Lower leg skin (tissue), 4 donors: ENCODE measurements around the gene MPIG6B. TPM values are rescaled to one million over a fixed set of nuclear protein-coding genes. Genes with fewer than 3 reads are reported as not detected.
"Not testable (repeated sequence)": the region's sequence is repeated elsewhere in the genome, so short reads cannot be mapped to it uniquely, and the experiment has no call there.

ENCODE experiments used
- DNase-seq, 2 donors: peaks; one replicate each; pipeline ENCODE4 v3.0.0-alpha.2; 2019; ENCODE audit warnings: low spot score in 2 of 2
- H3K4me3 ChIP-seq: fragments of 200-600 bp; sonication (generic); 2 replicates; pipeline ENCODE4 v1.5.1; 2017; ENCODE audit warnings: mild to moderate bottlenecking, low read depth; ENCODE audit not compliant: poor library complexity, severe bottlenecking
- POLR2A ChIP-seq, 2 donors: fragments of 450-650 bp; IDR thresholded peaks; one replicate each; pipeline ENCODE4 v1.6.1; 2016 to 2017; ENCODE audit warnings: antibody characterized with exemption in 2 of 2, mild to moderate bottlenecking in 1 of 2, moderate library complexity in 1 of 2
- WGBS, 2 donors: methylation state at CpG; one replicate each; pipeline ENCODE4 v1.1.5; 2018; 5-methylcytosine and 5-hydroxymethylcytosine counted together
- intact Hi-C: fragments of 100-400 bp; cut with DNase I; formaldehyde crosslinking; loops from one replicate; pipeline ENCODE4 v1.15.0; 2023; ENCODE audit warnings: low total_unique reads
- total RNA-seq, 4 donors: library from RNA; depleted of rRNA; stranded (reverse); fragments of >200 nt; gene quantifications; one replicate each; pipeline ENCODE4 v1.1.0, GENCODE V29; 2016
- TF ChIP-seq, protein P1 (sequence below), 3 donors: fragments of 450-650 bp; IDR thresholded peaks; one replicate each; pipeline ENCODE4 v1.5.1; 2016; ENCODE audit warnings: antibody characterized with exemption in 3 of 3, mild to moderate bottlenecking in 3 of 3, moderate library complexity in 2 of 3

Gene MPIG6B
- total RNA-seq, 4 donors from 2014 or later = 6.0 to 10.5 (median 7.9) TPM

DNA sequence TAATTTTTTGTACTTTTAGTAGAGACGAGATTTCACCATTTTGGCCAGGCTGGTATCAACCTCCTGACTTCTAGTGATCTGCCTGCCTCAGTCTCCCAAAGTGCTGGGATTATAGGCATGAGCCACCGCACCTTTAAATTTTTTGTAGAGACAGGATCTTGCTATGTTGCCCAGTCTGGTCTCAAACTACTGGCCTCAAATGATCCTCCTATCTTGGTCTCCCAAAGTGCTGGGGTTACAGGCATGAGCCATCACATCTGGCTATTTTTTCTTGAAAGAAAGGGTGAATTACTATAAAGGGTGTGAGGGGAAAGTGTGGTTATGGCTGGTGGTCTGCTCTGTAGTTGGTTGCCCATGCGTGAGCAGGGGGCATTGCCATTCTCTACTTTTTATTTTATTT is 14.9 kb upstream of the MPIG6B start:
- no peak for DNase-seq
- intact Hi-C loops = no loop called here
- TF ChIP-seq, protein P1, sequence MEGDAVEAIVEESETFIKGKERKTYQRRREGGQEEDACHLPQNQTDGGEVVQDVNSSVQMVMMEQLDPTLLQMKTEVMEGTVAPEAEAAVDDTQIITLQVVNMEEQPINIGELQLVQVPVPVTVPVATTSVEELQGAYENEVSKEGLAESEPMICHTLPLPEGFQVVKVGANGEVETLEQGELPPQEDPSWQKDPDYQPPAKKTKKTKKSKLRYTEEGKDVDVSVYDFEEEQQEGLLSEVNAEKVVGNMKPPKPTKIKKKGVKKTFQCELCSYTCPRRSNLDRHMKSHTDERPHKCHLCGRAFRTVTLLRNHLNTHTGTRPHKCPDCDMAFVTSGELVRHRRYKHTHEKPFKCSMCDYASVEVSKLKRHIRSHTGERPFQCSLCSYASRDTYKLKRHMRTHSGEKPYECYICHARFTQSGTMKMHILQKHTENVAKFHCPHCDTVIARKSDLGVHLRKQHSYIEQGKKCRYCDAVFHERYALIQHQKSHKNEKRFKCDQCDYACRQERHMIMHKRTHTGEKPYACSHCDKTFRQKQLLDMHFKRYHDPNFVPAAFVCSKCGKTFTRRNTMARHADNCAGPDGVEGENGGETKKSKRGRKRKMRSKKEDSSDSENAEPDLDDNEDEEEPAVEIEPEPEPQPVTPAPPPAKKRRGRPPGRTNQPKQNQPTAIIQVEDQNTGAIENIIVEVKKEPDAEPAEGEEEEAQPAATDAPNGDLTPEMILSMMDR (IDR thresholded peaks at IDR 0.05) = no peak
- TF ChIP-seq POLR2A (IDR thresholded peaks at IDR 0.05) = no peak
- 89 to 93% methylated on average over 3 of the region's 3 CpGs for WGBS, 2 donors
- no peak overlapping the region for H3K4me3 ChIP-seq

DNA sequence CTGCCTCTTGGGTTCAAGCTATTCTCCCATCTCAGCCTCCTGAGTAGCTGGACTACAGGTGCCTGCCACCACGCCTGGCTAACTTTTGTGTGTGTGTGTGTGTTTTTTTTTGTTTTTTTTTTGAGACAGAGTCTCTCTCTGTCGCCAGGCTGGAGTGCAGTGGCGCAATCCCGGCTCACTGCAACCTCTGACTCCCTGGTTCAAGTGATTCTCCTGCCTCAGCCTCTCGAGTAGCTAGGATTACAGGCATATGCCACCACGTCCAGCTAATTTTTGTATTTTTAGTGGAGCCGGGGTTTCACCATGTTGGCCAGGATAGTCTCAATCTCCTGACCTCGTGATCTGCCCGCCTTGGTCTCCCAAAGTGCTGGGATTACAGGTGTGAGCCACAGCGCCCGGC is 14.0 kb upstream of the MPIG6B start:
- intact Hi-C loops, DNase-seq, H3K4me3 ChIP-seq: not testable (repeated sequence)
- 89 to 92% methylated on average over 11 of the region's 11 CpGs for WGBS, 2 donors

DNA sequence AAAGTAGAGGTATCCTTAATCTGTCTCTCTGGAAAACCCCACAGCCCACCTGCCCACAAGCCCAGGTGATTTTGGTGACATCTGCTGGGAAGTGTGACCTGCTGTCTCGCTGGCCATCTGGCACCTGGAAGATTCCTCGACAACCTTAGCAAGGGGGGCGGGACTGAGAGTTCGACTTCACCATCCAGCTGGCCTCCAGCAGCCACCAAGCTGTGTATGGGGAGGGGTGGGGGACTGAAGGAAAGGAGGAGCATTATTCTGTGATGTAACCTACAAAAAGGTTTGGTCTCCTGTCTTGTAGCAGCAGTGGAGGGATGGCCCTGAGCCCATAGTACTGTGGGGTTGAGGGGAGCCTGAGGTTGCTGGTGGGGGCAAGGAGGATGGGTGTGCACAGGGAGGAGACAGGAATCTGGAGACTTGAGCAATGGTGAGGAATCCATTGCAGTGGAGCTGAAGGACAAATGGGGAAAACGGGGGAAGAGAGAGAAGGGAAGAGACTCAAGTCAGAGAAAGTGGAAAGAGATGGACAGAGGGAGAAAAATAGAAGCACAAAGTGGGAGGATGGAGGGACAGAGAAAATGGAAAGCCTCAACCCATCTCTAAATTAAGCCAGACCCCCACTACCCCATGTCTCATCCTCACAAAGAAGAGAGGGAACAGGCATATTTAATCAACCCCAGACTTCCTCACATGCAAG is 12.5 kb upstream of the MPIG6B start:
- no peak for DNase-seq
- 63 to 68% methylated on average over 5 of the region's 5 CpGs for WGBS, 2 donors
- no peak overlapping the region for H3K4me3 ChIP-seq
- intact Hi-C loops = no loop called here
- TF ChIP-seq, protein P1 (IDR thresholded peaks at IDR 0.05) = no peak

DNA sequence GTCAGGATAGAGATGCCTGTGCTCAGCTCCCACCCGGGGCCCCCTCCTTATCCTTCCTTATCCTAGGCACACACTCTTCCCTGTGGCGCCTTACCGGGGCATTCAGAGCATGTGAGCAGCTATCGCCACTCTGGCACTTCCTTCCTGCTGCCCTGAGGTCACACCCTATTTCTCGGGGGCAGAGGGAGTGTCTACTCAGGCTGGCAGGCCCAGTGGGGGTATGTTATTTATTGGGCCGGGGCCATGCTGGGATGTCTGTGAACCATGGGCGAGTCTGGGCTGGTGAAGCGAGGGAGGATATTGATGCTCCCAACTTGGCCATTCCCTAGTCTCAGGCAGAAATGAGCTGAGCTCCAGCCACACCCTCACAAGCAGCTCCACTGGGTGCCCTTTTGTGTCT is 11.9 kb upstream of the MPIG6B start:
- DNase-seq = no peak
- TF ChIP-seq POLR2A (IDR thresholded peaks at IDR 0.05) = no peak
- TF ChIP-seq, protein P1 (IDR thresholded peaks at IDR 0.05) = no peak
- intact Hi-C loops = no loop called here
- WGBS, 2 donors = 18 to 29% methylated on average over 4 to 8 of the region's 8 CpGs
- no peak overlapping the region for H3K4me3 ChIP-seq

DNA sequence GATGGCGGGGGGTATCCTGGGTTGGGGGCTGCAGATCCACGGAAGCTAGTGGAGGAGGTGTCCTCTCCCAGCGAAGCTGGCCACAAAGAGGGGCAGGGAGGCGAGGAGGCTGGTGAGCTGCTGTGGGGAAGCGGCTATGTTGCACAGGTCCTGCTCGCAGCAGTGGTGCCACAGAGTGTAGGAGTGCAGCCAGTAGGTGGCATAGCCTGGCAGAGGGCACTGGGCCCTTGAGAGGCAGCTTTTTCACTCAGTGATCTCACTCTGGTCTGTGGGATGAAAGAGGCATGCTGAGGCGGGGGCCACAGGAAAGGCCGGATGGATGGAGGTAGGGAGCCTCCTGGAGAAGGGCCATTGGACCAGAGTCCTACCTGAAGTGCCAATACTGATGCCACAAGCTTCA is 10.9 kb upstream of the MPIG6B start:
- intact Hi-C loops = no loop called here
- no peak overlapping the region for H3K4me3 ChIP-seq
- TF ChIP-seq, protein P1 (IDR thresholded peaks at IDR 0.05) = no peak
- TF ChIP-seq POLR2A (IDR thresholded peaks at IDR 0.05) = no peak
- DNase-seq = no peak
- 54 to 61% methylated on average over 8 of the region's 8 CpGs for WGBS, 2 donors

DNA sequence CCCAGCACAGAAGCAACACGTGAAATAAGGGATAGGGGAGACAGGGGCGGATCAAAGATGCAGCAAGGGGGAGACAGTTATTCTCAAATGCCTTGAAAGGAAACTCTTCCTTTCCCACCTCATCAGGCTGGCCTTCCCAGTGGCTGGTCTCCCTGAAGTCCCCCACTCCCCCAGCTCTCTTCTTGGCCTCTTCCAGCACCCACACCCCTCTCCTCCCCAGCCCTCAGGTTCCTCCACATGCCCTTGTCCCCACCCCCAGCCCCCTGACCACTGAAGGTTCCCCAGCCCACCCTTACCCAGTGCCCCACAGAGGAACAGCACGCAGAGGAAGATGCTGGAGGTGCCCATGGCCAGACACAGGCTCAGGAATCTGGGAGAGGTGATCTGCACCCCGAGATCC is 9.7 kb upstream of the MPIG6B start:
- H3K4me3 ChIP-seq = no peak overlapping the region
- TF ChIP-seq, protein P1 (IDR thresholded peaks at IDR 0.05) = no peak
- TF ChIP-seq POLR2A (IDR thresholded peaks at IDR 0.05) = no peak
- 57 to 70% methylated on average over 4 of the region's 4 CpGs for WGBS, 2 donors
- intact Hi-C loops = no loop called here
- no peak for DNase-seq
